ENCODE results near the gene ADCY9.

GRCh38 chr16:4140652-4141051 lies 24.4 kb upstream of the ADCY9 start:
- TF ChIP-seq CTCF (IDR thresholded peaks at IDR 0.05; ENCODE audit: insufficient read depth, low read depth, low read length) (no peak), EZH2 (IDR thresholded peaks at IDR 0.05; ENCODE audit: insufficient read depth, low read length) (no peak)

Data from astrocyte (in vitro differentiated cells and primary cell).